Body of pancreas (tissue), 4 donors: ENCODE measurements around the gene EVX2. TPM values are rescaled to one million over a fixed set of nuclear protein-coding genes. Genes with fewer than 3 reads are reported as not detected.

ENCODE experiments used
- ATAC-seq: fragments of 150-250 bp; one replicate; pipeline ENCODE4 v1.9.1; 2016
- DNase-seq, 4 donors: peaks; one replicate each; pipeline ENCODE4 v3.0.0-alpha.2; 2019
- H3K27ac ChIP-seq, 4 donors: fragments of 200-600 bp; sonication (generic); 1 replicate in 3 of 4; 2 replicates in 1 of 4; pipeline versions ENCODE4 v1.5.1 to v1.6.1; 2016 to 2019; ENCODE audit warnings: mild to moderate bottlenecking in 1 of 4, mixed read lengths in 1 of 4, moderate library complexity in 1 of 4
- H3K27me3 ChIP-seq, 2 donors: fragments of 200-600 bp; sonication (generic); one replicate each; pipeline ENCODE4 v1.6.0; 2016; ENCODE audit warnings: mild to moderate bottlenecking in 1 of 2
- H3K36me3 ChIP-seq, 2 donors: fragments of 200-600 bp; sonication (generic); replicated peaks in 1 of 2; 2 replicates each; pipeline ENCODE4 v1.5.1; 2016; ENCODE audit warnings: low read depth in 2 of 2; ENCODE audit not compliant: insufficient read depth in 1 of 2
- H3K4me1 ChIP-seq: fragments of 200-600 bp; sonication (generic); one replicate; pipeline ENCODE4 v1.6.0; 2016
- H3K4me3 ChIP-seq, 2 donors: fragments of 200-600 bp; sonication (generic); 1 replicate in 1 of 2; 2 replicates in 1 of 2; pipeline ENCODE4 v1.5.1; 2016 to 2019
- H3K9me3 ChIP-seq, 3 donors: fragments of 200-600 bp; sonication (generic); 1 replicate in 2 of 3; 2 replicates in 1 of 3; pipeline ENCODE4 v1.5.1; 2016
- CTCF ChIP-seq, 7 experiments: fragments of 450-650 bp in 4 of 7; fragments of 200-600 bp in 3 of 7; sonication (generic) in 3 of 7; IDR thresholded peaks; one replicate each; pipeline ENCODE4 v1.5.1; 2016 to 2019; ENCODE audit warnings: antibody characterized with exemption in 7 of 7
- POLR2A ChIP-seq, 3 donors: fragments of 450-650 bp; IDR thresholded peaks; one replicate each; pipeline ENCODE4 v1.6.1; 2016; ENCODE audit warnings: antibody characterized with exemption in 3 of 3, mild to moderate bottlenecking in 2 of 3
- WGBS, 2 donors: methylation state at CpG; one replicate each; pipeline ENCODE4 v1.1.5; 2017; 5-methylcytosine and 5-hydroxymethylcytosine counted together
- intact Hi-C: fragments of 100-400 bp; cut with DNase I; formaldehyde crosslinking; loops from one replicate; pipeline ENCODE4 v1.15.1; 2023
- total RNA-seq, 2 donors: library from RNA; depleted of rRNA; stranded (reverse); fragments of >200 nt; gene quantifications; one replicate each; pipeline ENCODE4 v1.1.0, GENCODE V29; 2016

The EVX2 gene
- total RNA-seq, 2 donors from 2014 or later, result not detected

- WGBS, 2 donors, result 7 to 14% methylated on average over 24 to 67 of the region's 68 CpGs
- Histone ChIP-seq H3K36me3 (no peaks in the 10 kb centered on the region), H3K9me3 (peaks cover 0 to 8% (median 0%) of the 10 kb centered on the region in 3 donors), H3K4me1 (peaks cover 27% of the 10 kb centered on the region), H3K27me3 (peaks cover 0 to 85% of the 10 kb centered on the region in 2 donors), H3K4me3 (no peak overlapping the region), H3K27ac (no peak overlapping the region)
- DNase-seq (no peak), ATAC-seq (peak; percentile 35)
- intact Hi-C loops, result loop anchor here (10.0 kb wide), 1 partner anchor 716 kb away; no protein-coding TSS in a partner anchor
- TF ChIP-seq CTCF (IDR thresholded peaks at IDR 0.05) (no peak), POLR2A (IDR thresholded peaks at IDR 0.05) (no peak)
These were observed 3.0 kb downstream of the EVX2 start for GRCh38 chr2:176080540-176081375.

- DNase-seq (peak in 1 of 4 donors; percentile 33), ATAC-seq (peak; percentile 24)
- H3K27ac ChIP-seq, result no peak overlapping the region
- H3K4me1 ChIP-seq, result peaks cover 23% of the 10 kb centered on the region
- H3K9me3 ChIP-seq, result peaks cover 0 to 8% (median 0%) of the 10 kb centered on the region in 3 donors
- H3K27me3 ChIP-seq, result peaks cover 0 to 79% of the 10 kb centered on the region in 2 donors
- intact Hi-C loops, result loop anchor here (10.0 kb wide), 1 partner anchor 715 kb away; no protein-coding TSS in a partner anchor
- WGBS, 2 donors, result 2 to 3% methylated on average over 11 to 67 of the region's 86 CpGs
- no peak for TF ChIP-seq POLR2A (IDR thresholded peaks at IDR 0.05)
- peak in 6 of 7 experiments; percentile 18 to 45 (median 37) for TF ChIP-seq CTCF (IDR thresholded peaks at IDR 0.05)
- H3K36me3 ChIP-seq, result no peaks in the 10 kb centered on the region
- no peak overlapping the region for H3K4me3 ChIP-seq
These were observed 3.8 kb downstream of the EVX2 start for GRCh38 chr2:176079831-176080539.

DNA sequence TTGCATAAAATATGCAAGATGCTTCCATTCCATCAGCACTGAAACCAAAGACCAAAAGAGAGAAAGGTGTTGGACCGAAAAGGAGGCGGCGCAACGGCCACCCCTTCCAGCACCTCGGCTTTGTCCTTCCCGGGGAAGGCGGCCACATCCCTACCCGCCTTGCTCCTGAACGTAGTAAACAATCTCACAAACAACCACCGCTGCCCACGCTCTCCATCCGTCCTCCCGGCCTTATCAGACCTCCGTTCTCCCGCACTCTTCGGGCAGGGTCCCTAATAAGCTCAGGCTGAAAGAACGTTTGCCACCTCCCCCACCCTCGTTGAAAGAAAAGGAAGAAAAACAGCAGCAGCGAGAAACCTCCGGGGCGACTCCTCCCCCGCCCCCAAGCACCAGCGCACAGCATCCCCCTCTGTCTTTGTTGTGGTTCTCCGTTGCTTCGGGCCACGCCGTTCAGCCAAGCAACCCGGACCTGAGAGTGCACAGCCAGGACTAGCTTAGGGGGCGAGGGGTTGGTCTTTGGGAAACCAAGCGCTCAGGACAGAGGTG is 4.4 kb downstream of the EVX2 start:
- Histone ChIP-seq H3K4me3 (no peak overlapping the region), H3K36me3 (no peaks in the 10 kb centered on the region), H3K4me1 (peaks cover 17% of the 10 kb centered on the region), H3K27ac (no peak overlapping the region), H3K27me3 (peaks cover 0 to 79% of the 10 kb centered on the region in 2 donors), H3K9me3 (peaks cover 0 to 8% (median 0%) of the 10 kb centered on the region in 3 donors)
- TF ChIP-seq POLR2A (IDR thresholded peaks at IDR 0.05) (no peak), CTCF (IDR thresholded peaks at IDR 0.05) (no peak)
- no peak for DNase-seq
- intact Hi-C loops, result no loop called here
- 4 to 14% methylated on average over 25 to 30 of the region's 30 CpGs for WGBS, 2 donors
- no peak for ATAC-seq

- Histone ChIP-seq H3K4me1 (peaks cover 17% of the 10 kb centered on the region), H3K27me3 (peaks cover 0 to 74% of the 10 kb centered on the region in 2 donors), H3K27ac (no peak overlapping the region), H3K9me3 (peaks cover 0 to 8% (median 0%) of the 10 kb centered on the region in 3 donors), H3K4me3 (no peak overlapping the region), H3K36me3 (no peaks in the 10 kb centered on the region)
- TF ChIP-seq CTCF (IDR thresholded peaks at IDR 0.05) (no peak), POLR2A (IDR thresholded peaks at IDR 0.05) (no peak)
- ATAC-seq (no peak), DNase-seq (no peak)
- WGBS, 2 donors, result 5 to 10% methylated on average over 24 to 25 of the region's 25 CpGs
- intact Hi-C loops, result no loop called here
These were observed 5.0 kb downstream of the EVX2 start for GRCh38 chr2:176078541-176079284.
